GM12874 (cell line): ENCODE data around the gene ZBTB26.

Experiments used
- TF ChIP-seq, protein P1 (sequence below): IDR thresholded peaks from 2 replicates; pipeline ENCODE4 v1.5.1; 2011; ENCODE audit warnings: low read depth, mild to moderate bottlenecking, control low read depth, low read length, moderate library complexity; ENCODE audit not compliant: insufficient read depth

The ZBTB26 gene

DNA sequence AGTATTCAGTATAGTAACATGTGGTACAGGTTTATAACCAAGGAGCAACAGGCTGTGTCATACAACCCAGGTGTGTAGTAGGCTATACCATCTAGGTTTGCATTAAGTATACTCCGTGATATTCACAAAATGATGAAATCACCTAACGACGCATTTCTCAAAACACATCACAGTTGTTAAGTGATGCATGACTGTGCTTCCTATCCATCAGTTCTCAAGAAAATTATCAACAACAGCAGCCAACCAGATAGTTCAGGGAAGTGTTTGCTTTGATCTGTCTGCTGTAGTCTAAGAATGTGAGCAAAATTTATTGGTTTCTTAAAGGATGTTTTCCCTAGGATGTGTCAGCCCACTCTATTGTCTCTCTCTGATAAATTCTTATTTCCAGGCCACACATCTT is 7.4 kb downstream of the ZBTB26 start:
- TF ChIP-seq, protein P1, sequence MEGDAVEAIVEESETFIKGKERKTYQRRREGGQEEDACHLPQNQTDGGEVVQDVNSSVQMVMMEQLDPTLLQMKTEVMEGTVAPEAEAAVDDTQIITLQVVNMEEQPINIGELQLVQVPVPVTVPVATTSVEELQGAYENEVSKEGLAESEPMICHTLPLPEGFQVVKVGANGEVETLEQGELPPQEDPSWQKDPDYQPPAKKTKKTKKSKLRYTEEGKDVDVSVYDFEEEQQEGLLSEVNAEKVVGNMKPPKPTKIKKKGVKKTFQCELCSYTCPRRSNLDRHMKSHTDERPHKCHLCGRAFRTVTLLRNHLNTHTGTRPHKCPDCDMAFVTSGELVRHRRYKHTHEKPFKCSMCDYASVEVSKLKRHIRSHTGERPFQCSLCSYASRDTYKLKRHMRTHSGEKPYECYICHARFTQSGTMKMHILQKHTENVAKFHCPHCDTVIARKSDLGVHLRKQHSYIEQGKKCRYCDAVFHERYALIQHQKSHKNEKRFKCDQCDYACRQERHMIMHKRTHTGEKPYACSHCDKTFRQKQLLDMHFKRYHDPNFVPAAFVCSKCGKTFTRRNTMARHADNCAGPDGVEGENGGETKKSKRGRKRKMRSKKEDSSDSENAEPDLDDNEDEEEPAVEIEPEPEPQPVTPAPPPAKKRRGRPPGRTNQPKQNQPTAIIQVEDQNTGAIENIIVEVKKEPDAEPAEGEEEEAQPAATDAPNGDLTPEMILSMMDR, result no peak

DNA sequence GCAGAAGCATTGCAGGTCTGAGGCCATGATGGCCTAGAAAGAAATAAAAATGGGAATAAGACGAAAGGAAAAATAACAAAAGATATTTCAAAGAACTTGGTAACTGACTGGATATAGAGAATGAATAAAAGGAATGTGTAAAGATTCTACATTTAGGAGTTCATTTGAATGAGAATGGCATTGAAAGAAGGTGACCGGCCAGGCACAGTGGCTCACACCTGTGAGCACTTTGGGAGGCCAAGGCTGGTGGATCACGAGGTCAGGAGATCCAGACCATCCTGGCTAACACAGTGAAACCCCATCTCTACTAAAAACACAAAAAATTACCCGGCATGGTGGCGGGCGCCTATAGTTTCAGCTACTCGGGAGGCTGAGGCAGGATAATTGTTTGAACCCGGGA is 8.6 kb downstream of the ZBTB26 start:
- TF ChIP-seq, protein P1, result no peak

DNA sequence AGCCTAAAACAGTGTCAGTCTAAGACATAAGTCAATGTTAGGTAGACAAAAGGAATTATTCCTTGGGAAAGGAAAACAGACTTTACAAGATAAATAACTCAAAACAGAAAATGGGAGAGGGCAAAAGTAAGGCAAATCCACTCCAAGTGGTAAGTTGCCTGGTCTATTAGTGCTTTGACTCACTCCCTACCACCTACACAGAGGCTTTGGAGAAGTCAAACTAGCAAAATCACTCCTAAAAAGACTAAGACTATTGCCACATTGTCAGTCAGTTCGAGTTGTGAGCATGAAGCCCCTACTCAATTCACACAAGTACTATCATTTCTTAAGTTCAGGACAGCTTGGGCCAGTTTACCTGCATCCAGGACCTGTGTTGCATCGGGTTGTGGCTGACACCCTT is 13.0 kb downstream of the ZBTB26 start:
- TF ChIP-seq, protein P1, result no peak

DNA sequence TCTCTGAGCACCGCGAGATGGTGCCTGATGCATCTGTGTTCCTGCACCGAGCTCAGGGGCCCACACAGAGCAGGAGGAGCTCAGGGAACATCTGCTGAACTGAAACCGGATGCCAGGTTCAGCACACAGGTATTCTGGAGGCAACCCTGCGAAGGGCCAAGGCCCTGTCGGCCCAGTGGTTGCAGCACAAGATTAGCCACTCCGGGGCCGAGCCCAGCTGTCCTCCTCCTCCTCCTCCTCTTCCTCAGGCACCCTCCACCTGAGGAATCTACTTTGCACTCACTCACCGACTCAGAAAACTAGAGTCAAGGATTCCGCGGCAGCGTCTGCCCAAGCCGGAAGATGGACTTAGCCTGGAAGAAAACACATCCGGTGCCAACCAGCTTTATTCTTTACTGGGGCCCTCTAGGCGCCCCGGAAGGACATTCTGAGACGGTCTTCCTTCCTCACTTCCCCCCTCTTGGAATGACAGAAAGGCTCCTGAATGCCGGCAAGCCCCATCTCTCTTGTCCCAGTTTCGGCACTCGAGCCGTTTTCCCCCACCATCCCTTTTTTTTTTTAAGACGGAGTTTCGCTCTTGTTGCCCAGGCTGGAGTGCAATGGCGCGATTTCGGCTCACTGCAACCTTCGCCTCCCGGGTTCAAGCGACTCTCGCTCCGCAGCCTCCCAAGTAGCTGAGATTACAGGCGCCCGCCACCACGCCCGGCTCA is 18.2 kb downstream of the ZBTB26 start, which contains the start of gene ZBTB6:
ZBTB6 (minus strand) TSS at position 360 of the 710 bp plus-strand sequence. CDS start 1,251 bp downstream, outside the sequence.
- TF ChIP-seq, protein P1, result no peak

DNA sequence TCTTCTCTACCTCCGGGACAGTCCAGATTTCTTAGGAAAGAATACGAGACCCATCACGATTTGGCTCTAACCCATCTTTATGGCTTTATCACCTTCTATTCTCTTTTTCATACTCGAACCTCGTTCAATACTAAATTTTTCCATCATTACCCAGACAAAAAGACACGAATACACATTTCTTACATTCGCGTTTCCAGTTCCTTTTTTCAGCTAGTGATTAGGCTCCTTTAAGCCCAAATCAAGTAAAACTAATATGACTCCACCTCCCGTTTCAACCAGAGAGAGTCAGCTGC is 18.7 kb downstream of the ZBTB26 start:
- TF ChIP-seq, protein P1, result no peak

DNA sequence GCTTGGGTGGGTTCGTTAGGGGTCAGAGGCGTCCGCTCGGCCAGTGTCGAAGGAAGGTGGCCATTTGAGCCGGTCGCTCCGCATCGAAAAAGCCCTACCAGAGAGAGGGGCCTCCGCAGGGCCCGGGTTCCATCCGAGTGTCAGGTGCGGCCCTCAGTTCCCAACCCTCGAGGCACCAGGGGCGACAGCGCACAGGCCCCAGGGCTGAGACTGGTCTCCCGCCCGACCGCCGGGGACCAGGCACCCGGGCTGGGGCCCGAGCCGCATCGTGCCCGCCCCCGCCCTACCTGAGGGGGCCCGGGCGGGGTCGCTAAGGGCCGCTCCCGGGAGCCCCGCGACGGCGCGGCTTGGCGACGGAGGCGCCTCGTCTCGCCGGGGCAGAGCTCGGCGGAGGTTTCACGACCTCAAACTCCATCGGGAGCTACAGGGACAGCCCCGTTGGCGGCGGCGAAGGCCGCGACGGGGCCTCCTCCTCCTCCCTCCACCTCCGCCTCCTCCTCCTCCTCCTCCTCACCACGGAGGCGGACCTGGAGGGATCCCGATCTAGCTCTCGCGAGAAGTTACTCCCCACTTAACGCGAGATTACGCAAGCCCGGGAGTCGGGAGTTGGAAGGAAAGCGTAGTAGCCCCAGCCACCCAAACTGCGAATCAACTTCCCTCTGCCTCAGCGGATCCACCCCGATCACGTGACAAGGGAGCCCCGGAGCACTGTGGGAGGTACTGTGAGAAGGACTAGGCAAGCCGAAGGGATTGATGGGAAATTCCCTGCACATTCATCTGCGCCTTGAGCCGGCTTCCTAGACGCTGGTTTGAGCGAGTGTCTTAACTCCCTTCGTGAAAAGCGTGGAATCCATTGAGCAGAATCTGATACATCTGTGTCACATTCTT is 26.2 kb downstream of the ZBTB26 start, which contains the start of gene RC3H2:
RC3H2 (minus strand) TSS at position 537 of the 888 bp plus-strand sequence. CDS start 7,850 bp downstream, outside the sequence.
- TF ChIP-seq, protein P1, result 0 out of 2 replicates have a peak, but pooled peaks have one; percentile 1

DNA sequence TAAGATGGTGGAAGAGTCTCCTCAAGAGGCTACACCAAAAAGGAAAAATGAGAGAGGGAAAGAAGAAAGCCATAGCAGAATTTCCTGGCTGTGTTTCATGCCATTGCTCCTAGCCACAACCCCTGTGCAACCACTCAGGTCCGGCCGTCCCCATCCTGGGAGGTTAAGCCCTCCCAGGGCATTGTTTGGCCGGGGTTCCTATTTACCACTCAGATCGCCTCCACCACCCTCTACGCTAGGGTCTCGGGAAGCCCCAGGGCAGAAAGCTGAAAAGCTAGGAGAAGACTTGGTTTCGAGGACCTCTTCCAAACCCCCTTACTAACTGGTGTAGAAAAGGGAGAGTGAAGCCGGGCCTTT is 26.9 kb downstream of the ZBTB26 start:
- TF ChIP-seq, protein P1, result no peak
